ENCODE measurements around the gene OXCT1. TPM values are rescaled to one million over a fixed set of nuclear protein-coding genes. Genes with fewer than 3 reads are reported as not detected.

The OXCT1 gene
- total and polyA plus RNA-seq, 9 of the 15 experiments (the other 6 are each of a cell fraction or from before 2014, with no cell fraction given) = 24.7 to 61.2 (median 41.9) TPM

GRCh38 chr5:41883243-41883642 is 13.0 kb upstream of the OXCT1 start (continued):
- TF ChIP-seq, protein P1, sequence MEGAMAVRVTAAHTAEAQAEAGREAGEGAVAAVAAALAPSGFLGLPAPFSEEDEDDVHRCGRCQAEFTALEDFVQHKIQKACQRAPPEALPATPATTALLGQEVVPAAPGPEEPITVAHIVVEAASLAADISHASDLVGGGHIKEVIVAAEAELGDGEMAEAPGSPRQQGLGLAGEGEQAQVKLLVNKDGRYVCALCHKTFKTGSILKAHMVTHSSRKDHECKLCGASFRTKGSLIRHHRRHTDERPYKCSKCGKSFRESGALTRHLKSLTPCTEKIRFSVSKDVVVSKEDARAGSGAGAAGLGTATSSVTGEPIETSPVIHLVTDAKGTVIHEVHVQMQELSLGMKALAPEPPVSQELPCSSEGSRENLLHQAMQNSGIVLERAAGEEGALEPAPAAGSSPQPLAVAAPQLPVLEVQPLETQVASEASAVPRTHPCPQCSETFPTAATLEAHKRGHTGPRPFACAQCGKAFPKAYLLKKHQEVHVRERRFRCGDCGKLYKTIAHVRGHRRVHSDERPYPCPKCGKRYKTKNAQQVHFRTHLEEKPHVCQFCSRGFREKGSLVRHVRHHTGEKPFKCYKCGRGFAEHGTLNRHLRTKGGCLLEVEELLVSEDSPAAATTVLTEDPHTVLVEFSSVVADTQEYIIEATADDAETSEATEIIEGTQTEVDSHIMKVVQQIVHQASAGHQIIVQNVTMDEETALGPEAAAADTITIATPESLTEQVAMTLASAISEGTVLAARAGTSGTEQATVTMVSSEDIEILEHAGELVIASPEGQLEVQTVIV (CRISPR knock-in tag; IDR thresholded peaks at IDR 0.05; ENCODE audit: borderline replicate concordance) = 0 out of 2 replicates have a peak, but pooled peaks have one; percentile 45
- TF ChIP-seq ZBTB1 (CRISPR knock-in tag; IDR thresholded peaks at IDR 0.05; ENCODE audit: borderline replicate concordance, low read depth) (no peak), FOXK2 (conservative IDR thresholded peaks at IDR 0.05 in 1 of 2, IDR thresholded peaks at IDR 0.05 in 1 of 2; ENCODE audit: low read depth in 2 of 2) (peak in 1 of 2 experiments; percentile 68; a peak in 3 of 4 replicates), TEAD4 (IDR thresholded peaks at IDR 0.05; ENCODE audit: low read length) (peak; percentile 91), TEAD4 (CRISPR knock-in tag; IDR thresholded peaks at IDR 0.05; ENCODE audit: borderline replicate concordance) (no peak), TFAM (CRISPR knock-in tag; conservative IDR thresholded peaks at IDR 0.05) (no peak), ZBTB43 (CRISPR knock-in tag; IDR thresholded peaks at IDR 0.05) (no peak), SMAD4 (CRISPR knock-in tag; conservative IDR thresholded peaks at IDR 0.05) (peak; percentile 96), STAT5A (IDR thresholded peaks at IDR 0.05; ENCODE audit: borderline replicate concordance, low read length) (peak; percentile 52), ILF3 (IDR thresholded peaks at IDR 0.05; ENCODE audit: borderline replicate concordance) (no peak), ZNF699 (CRISPR knock-in tag; IDR thresholded peaks at IDR 0.05; ENCODE audit: insufficient replicate concordance) (no peak), PRDM10 (IDR thresholded peaks at IDR 0.05; ENCODE audit: partially characterized antibody) (peak; percentile 21), JUND (IDR thresholded peaks at IDR 0.05; ENCODE audit: borderline replicate concordance, low read depth, low read length) (0 out of 2 replicates have a peak, but pooled peaks have one; percentile 40), JUND (tag; IDR thresholded peaks at IDR 0.05; ENCODE audit: borderline replicate concordance, low read depth, low read length) (no peak; the same call in 2 of the 3 replicates), CTBP1 (IDR thresholded peaks at IDR 0.05; ENCODE audit: borderline replicate concordance) (peak; percentile 68; the same call in 1 of the 2 replicates), HDAC6 (IDR thresholded peaks at IDR 0.05; ENCODE audit: low read depth, low read length) (no peak), RAD21 (CRISPR knock-in tag; conservative IDR thresholded peaks at IDR 0.05 in 1 of 2, IDR thresholded peaks at IDR 0.05 in 1 of 2) (0 out of 4 replicates have a peak, but pooled peaks of 1 of the 2 experiments have one; percentile 15), EZH2 (IDR thresholded peaks at IDR 0.05; ENCODE audit: borderline replicate concordance, low read depth, low read length) (no peak), ZNF830 (CRISPR knock-in tag; IDR thresholded peaks at IDR 0.05) (0 out of 2 replicates have a peak, but pooled peaks have one; percentile 78)
- TF ChIP-seq, protein P2, sequence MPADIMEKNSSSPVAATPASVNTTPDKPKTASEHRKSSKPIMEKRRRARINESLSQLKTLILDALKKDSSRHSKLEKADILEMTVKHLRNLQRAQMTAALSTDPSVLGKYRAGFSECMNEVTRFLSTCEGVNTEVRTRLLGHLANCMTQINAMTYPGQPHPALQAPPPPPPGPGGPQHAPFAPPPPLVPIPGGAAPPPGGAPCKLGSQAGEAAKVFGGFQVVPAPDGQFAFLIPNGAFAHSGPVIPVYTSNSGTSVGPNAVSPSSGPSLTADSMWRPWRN (IDR thresholded peaks at IDR 0.05; ENCODE audit: low read depth) = peak; percentile 57; the same call in 1 of the 2 replicates

All from K562 (cell line).